ENCODE results near the gene LRRC55. TPM values are rescaled to one million over a fixed set of nuclear protein-coding genes. Genes with fewer than 3 reads are reported as not detected.
"Not testable (repeated sequence)": the region's sequence is repeated elsewhere in the genome, so short reads cannot be mapped to it uniquely, and the experiment has no call there.

Gene LRRC55
- total RNA-seq, 1 experiment from 2014 or later = not detected

DNA sequence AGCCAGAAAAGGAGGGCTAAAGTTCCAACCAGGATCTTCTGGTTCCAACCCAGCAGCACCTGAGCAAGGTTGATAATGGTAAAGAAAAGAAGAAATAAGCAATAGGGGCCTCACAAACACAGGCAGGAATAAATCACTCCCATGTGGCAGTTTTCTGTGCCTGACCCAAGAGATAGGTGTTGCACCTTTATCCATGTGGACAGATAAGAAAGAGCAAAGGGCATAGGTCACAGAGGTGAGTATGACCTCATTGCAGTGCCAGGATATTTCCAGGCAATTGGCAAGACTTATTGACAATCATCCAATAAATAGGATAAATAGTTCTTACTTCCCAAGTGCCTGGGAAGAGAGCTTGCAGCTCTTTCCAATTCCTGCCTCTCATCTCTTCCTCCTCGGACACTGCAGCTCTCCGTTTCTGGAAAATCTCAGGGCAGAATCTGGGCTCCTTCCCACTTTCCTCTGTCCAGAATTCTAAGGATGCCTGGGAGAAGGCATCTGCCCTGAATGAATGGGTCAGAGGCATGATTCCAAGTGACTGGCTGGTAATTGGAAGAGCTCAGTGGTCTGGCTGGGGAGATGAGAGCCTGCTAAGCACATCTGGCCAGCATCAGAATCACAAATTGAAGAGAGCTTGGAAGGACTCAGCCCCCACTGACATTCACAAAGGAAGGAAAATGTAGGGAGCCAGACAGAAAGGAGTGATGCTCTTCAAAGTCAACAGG lies 14.5 kb upstream of the LRRC55 start:
- ATAC-seq (no peak), DNase-seq (ENCODE audit: low read depth, low spot score) (no peak)
- H3K27ac ChIP-seq (ENCODE audit: low read length) = no peak overlapping the region
- H3K4me1 ChIP-seq (ENCODE audit: control insufficient read depth, insufficient read depth, low read length) = no peaks in the 10 kb centered on the region
- BruUV-seq (replicated peaks) = no TSS peak
- H3K27me3 ChIP-seq (ENCODE audit: control insufficient read depth, insufficient read depth, low read length) = peaks cover 2% of the 10 kb centered on the region; the same call in 1 of the 2 replicates
- in situ Hi-C loops (cut with HindIII; ENCODE audit: low pct_unique_long_range_greater_than_20kb, low sequenced_read_pairs) (no loop called here), intact Hi-C loops (cut with micrococcal nuclease; ENCODE audit: unreplicated experiment) (no loop called here)
- CTCF ChIA-PET = no interaction called here
- H3K36me3 ChIP-seq (ENCODE audit: control insufficient read depth, insufficient read depth, low read length) = no peaks in the 10 kb centered on the region
- H3K9me3 ChIP-seq (ENCODE audit: control insufficient read depth, insufficient read depth, low read depth, low read length) = no peaks in the 10 kb centered on the region
- no peak for TF ChIP-seq TCF7L2 (IDR thresholded peaks at IDR 0.05; ENCODE audit: low read depth, low read length)
- TF ChIP-seq POLR2AphosphoS5 (IDR thresholded peaks at IDR 0.05; ENCODE audit: low read depth, low read length) = no peak
- no peak for TF ChIP-seq SIN3A (IDR thresholded peaks at IDR 0.05; ENCODE audit: borderline replicate concordance, insufficient read depth, low read depth, low read length)
- TF ChIP-seq, protein P1, sequence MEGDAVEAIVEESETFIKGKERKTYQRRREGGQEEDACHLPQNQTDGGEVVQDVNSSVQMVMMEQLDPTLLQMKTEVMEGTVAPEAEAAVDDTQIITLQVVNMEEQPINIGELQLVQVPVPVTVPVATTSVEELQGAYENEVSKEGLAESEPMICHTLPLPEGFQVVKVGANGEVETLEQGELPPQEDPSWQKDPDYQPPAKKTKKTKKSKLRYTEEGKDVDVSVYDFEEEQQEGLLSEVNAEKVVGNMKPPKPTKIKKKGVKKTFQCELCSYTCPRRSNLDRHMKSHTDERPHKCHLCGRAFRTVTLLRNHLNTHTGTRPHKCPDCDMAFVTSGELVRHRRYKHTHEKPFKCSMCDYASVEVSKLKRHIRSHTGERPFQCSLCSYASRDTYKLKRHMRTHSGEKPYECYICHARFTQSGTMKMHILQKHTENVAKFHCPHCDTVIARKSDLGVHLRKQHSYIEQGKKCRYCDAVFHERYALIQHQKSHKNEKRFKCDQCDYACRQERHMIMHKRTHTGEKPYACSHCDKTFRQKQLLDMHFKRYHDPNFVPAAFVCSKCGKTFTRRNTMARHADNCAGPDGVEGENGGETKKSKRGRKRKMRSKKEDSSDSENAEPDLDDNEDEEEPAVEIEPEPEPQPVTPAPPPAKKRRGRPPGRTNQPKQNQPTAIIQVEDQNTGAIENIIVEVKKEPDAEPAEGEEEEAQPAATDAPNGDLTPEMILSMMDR (IDR thresholded peaks at IDR 0.05) = no peak
- TF ChIP-seq, protein P2, sequence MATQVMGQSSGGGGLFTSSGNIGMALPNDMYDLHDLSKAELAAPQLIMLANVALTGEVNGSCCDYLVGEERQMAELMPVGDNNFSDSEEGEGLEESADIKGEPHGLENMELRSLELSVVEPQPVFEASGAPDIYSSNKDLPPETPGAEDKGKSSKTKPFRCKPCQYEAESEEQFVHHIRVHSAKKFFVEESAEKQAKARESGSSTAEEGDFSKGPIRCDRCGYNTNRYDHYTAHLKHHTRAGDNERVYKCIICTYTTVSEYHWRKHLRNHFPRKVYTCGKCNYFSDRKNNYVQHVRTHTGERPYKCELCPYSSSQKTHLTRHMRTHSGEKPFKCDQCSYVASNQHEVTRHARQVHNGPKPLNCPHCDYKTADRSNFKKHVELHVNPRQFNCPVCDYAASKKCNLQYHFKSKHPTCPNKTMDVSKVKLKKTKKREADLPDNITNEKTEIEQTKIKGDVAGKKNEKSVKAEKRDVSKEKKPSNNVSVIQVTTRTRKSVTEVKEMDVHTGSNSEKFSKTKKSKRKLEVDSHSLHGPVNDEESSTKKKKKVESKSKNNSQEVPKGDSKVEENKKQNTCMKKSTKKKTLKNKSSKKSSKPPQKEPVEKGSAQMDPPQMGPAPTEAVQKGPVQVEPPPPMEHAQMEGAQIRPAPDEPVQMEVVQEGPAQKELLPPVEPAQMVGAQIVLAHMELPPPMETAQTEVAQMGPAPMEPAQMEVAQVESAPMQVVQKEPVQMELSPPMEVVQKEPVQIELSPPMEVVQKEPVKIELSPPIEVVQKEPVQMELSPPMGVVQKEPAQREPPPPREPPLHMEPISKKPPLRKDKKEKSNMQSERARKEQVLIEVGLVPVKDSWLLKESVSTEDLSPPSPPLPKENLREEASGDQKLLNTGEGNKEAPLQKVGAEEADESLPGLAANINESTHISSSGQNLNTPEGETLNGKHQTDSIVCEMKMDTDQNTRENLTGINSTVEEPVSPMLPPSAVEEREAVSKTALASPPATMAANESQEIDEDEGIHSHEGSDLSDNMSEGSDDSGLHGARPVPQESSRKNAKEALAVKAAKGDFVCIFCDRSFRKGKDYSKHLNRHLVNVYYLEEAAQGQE (IDR thresholded peaks at IDR 0.05; ENCODE audit: insufficient read depth in 1 of 2, low read depth in 2 of 2, low read length in 1 of 2) = no peak
- POLR2A ChIA-PET = no interaction called here
- no peak overlapping the region for H3K4me3 ChIP-seq (ENCODE audit: low read depth in 2 of 2, low read length in 2 of 2)

DNA sequence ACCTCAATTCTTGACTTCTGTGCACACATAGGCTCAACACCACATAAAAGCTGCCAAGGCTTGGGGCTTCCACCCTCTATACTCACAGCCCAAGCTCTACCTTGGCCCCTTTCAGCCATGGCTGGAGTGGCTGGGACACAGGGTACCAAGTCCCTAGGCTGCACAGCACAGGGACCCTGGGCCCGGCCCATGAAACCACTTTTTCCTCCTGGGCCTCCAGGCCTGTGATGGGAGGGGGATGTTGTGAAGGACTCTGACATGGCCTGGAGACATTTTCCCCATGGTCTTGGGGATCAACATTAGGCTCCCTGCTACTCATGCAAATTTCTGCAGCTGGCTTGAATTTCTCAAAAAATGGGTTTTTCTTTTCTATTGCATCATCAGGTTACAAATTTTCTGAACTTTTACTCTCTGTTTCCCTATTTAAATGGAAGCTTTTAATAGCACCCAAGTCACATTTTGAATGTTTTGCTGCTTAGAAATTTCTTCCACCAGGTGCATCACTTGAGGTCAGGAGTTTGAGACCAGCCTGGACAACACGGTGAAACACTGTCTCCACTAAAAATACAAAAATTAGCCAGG lies 11.9 kb upstream of the LRRC55 start:
- ATAC-seq; H3K27me3 ChIP-seq (ENCODE audit: control insufficient read depth, insufficient read depth, low read length); in situ Hi-C loops (cut with HindIII; ENCODE audit: low pct_unique_long_range_greater_than_20kb, low sequenced_read_pairs); H3K9me3 ChIP-seq (ENCODE audit: control insufficient read depth, insufficient read depth, low read depth, low read length); intact Hi-C loops (cut with micrococcal nuclease; ENCODE audit: unreplicated experiment); H3K4me1 ChIP-seq (ENCODE audit: control insufficient read depth, insufficient read depth, low read length); BruUV-seq (replicated peaks); H3K36me3 ChIP-seq (ENCODE audit: control insufficient read depth, insufficient read depth, low read length); H3K27ac ChIP-seq (ENCODE audit: low read length); DNase-seq (ENCODE audit: low read depth, low spot score); H3K4me3 ChIP-seq (ENCODE audit: low read depth in 2 of 2, low read length in 2 of 2); CTCF ChIA-PET; POLR2A ChIA-PET: not testable (repeated sequence)

DNA sequence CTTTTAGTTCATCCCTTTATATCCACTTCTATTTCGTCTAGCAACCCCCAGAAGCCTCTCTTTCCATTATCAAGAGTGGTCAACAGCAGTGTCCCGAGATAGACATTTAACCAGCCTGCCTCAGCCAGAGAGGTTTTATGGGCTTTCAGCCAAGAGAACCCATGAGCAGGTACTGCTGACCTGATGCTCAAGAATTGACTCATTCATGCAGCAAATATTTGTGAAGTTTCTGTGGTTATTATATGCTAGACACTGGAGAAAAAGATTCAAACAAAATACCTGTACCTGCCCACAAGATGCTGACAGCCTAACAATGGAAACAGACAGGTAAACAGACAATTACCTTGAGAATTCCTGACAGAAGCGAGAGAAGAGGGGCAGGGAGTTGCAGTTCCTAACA lies 9.7 kb upstream of the LRRC55 start:
- DNase-seq (ENCODE audit: low read depth, low spot score) = no peak
- intact Hi-C loops (cut with micrococcal nuclease; ENCODE audit: unreplicated experiment) = no loop called here
- H3K27me3 ChIP-seq (ENCODE audit: control insufficient read depth, insufficient read depth, low read length) = peaks cover 8% of the 10 kb centered on the region; the same call in 1 of the 2 replicates
- H3K9me3 ChIP-seq (ENCODE audit: control insufficient read depth, insufficient read depth, low read depth, low read length) = no peaks in the 10 kb centered on the region
- no peaks in the 10 kb centered on the region for H3K4me1 ChIP-seq (ENCODE audit: control insufficient read depth, insufficient read depth, low read length)
- H3K27ac ChIP-seq (ENCODE audit: low read length) = no peak overlapping the region
- ChIA-PET CTCF (no interaction called here), POLR2A (no interaction called here)
- TF ChIP-seq POLR2AphosphoS5 (IDR thresholded peaks at IDR 0.05; ENCODE audit: low read depth, low read length) = no peak
- TF ChIP-seq, protein P2 (IDR thresholded peaks at IDR 0.05; ENCODE audit: insufficient read depth in 1 of 2, low read depth in 2 of 2, low read length in 1 of 2) = no peak
- ATAC-seq = no peak
- H3K4me3 ChIP-seq (ENCODE audit: low read depth in 2 of 2, low read length in 2 of 2) = no peak overlapping the region
- no peaks in the 10 kb centered on the region for H3K36me3 ChIP-seq (ENCODE audit: control insufficient read depth, insufficient read depth, low read length)
- in situ Hi-C loops (cut with HindIII; ENCODE audit: low pct_unique_long_range_greater_than_20kb, low sequenced_read_pairs) = no loop called here
- BruUV-seq (replicated peaks) = no TSS peak
